H9 (cell line): Measurements from ENCODE around the gene LMO3. TPM values are rescaled to one million over a fixed set of nuclear protein-coding genes. Genes with fewer than 3 reads are reported as not detected.

Source experiments
- DNase-seq: peaks from one replicate; pipeline ENCODE4 v3.0.0-alpha.2; 2017
- H2AFZ ChIP-seq: one replicate; pipeline ENCODE4 v1.6.1; 2013; ENCODE audit warnings: mild to moderate bottlenecking, low read length, control low read depth, moderate library complexity
- H2AK5ac ChIP-seq: 2 replicates; pipeline ENCODE4 v1.6.1; 2013; ENCODE audit warnings: low read length, control low read depth, mixed read lengths; ENCODE audit not compliant: insufficient read length
- H2BK120ac ChIP-seq: one replicate; pipeline ENCODE4 v1.6.1; 2013; ENCODE audit warnings: low read depth, mild to moderate bottlenecking, low read length, control low read depth, inconsistent platforms; ENCODE audit not compliant: poor library complexity, severe bottlenecking
- H2BK12ac ChIP-seq: 2 replicates; pipeline ENCODE4 v1.6.1; 2013; ENCODE audit warnings: low read length, control low read depth, mixed read lengths, low read depth; ENCODE audit not compliant: insufficient read length
- H2BK15ac ChIP-seq: 2 replicates; pipeline ENCODE4 v1.6.1; 2013; ENCODE audit warnings: low read depth, low read length, control low read depth
- H2BK20ac ChIP-seq: one replicate; pipeline ENCODE4 v1.6.1; 2013; ENCODE audit warnings: low read depth, mild to moderate bottlenecking, low read length, control low read depth, inconsistent platforms; ENCODE audit not compliant: poor library complexity, severe bottlenecking
- H2BK5ac ChIP-seq: 2 replicates; pipeline ENCODE4 v1.6.1; 2013; ENCODE audit warnings: low read length, control low read depth, mixed read lengths; ENCODE audit not compliant: insufficient read length
- H3K14ac ChIP-seq: 2 replicates; pipeline ENCODE4 v1.6.1; 2013; ENCODE audit warnings: low read length, control low read depth; ENCODE audit not compliant: insufficient read depth
- H3K18ac ChIP-seq: 2 replicates; pipeline ENCODE4 v1.6.1; 2013; ENCODE audit warnings: low read depth, mild to moderate bottlenecking, mixed read lengths, low read length, control low read depth; ENCODE audit not compliant: insufficient read length
- H3K23ac ChIP-seq: 2 replicates; pipeline ENCODE4 v1.6.1; 2013; ENCODE audit warnings: low read length, control low read depth, mixed read lengths, low read depth; ENCODE audit not compliant: insufficient read length
- H3K23me2 ChIP-seq: 2 replicates; pipeline ENCODE4 v1.6.1; 2013; ENCODE audit warnings: low read depth, mild to moderate bottlenecking, mixed read lengths, low read length, control low read depth; ENCODE audit not compliant: insufficient read length, poor library complexity, severe bottlenecking
- H3K27ac ChIP-seq: 2 replicates; pipeline ENCODE4 v1.5.1; 2013; ENCODE audit warnings: low read length, control low read depth, mixed read lengths, low read depth; ENCODE audit not compliant: insufficient read length
- H3K27me3 ChIP-seq: 2 replicates; pipeline ENCODE4 v1.6.1; 2013; ENCODE audit warnings: low read length, control low read depth, inconsistent platforms; ENCODE audit not compliant: insufficient read depth
- H3K4ac ChIP-seq: 2 replicates; pipeline ENCODE4 v1.6.1; 2013; ENCODE audit warnings: low read depth, mild to moderate bottlenecking, control low read depth, inconsistent platforms, low read length, moderate library complexity
- H3K4me1 ChIP-seq: 2 replicates; pipeline ENCODE4 v1.6.1; 2013; ENCODE audit warnings: low read length, control low read depth, inconsistent platforms; ENCODE audit not compliant: insufficient read depth
- H3K4me2 ChIP-seq: 2 replicates; pipeline ENCODE4 v1.6.1; 2013; ENCODE audit warnings: low read length, control low read depth, mixed read lengths; ENCODE audit not compliant: insufficient read length, insufficient read depth
- H3K56ac ChIP-seq: 2 replicates; pipeline ENCODE4 v1.6.1; 2013; ENCODE audit warnings: low read depth, mild to moderate bottlenecking, mixed read lengths, low read length, control low read depth; ENCODE audit not compliant: insufficient read length
- H3K79me1 ChIP-seq: 2 replicates; pipeline ENCODE4 v1.6.1; 2013; ENCODE audit warnings: low read depth, mild to moderate bottlenecking, moderate library complexity, low read length, control low read depth, inconsistent platforms; ENCODE audit not compliant: insufficient read depth, poor library complexity, severe bottlenecking
- H3K79me2 ChIP-seq: 2 replicates; pipeline ENCODE4 v1.6.1; 2013; ENCODE audit warnings: low read length, control low read depth, inconsistent platforms; ENCODE audit not compliant: insufficient read depth
- H3K9ac ChIP-seq: 2 replicates; pipeline ENCODE4 v1.6.1; 2013; ENCODE audit warnings: low read length, control low read depth, mixed read lengths; ENCODE audit not compliant: insufficient read length; ENCODE audit errors: extremely low read depth
- H3K9me3 ChIP-seq: one replicate; pipeline ENCODE4 v1.6.1; 2013; ENCODE audit warnings: low read depth, low read length, inconsistent platforms; ENCODE audit not compliant: control insufficient read depth
- H3T11ph ChIP-seq: one replicate; pipeline ENCODE4 v1.6.1; 2013; ENCODE audit warnings: mild to moderate bottlenecking, low read length, control low read depth, inconsistent platforms
- H4K20me1 ChIP-seq: one replicate; pipeline ENCODE4 v1.6.1; 2013; ENCODE audit not compliant: control insufficient read depth, insufficient read length, insufficient read depth
- H4K5ac ChIP-seq: 2 replicates; pipeline ENCODE4 v1.6.1; 2013; ENCODE audit warnings: low read depth, mild to moderate bottlenecking, mixed read lengths, low read length, control low read depth; ENCODE audit not compliant: insufficient read length
- H4K8ac ChIP-seq: replicated peaks from 2 replicates; pipeline ENCODE4 v1.6.1; 2013; ENCODE audit warnings: low read length, control low read depth, mixed read lengths, low read depth; ENCODE audit not compliant: insufficient read length
- H4K91ac ChIP-seq: 2 replicates; pipeline ENCODE4 v1.6.1; 2013; ENCODE audit warnings: low read depth, mild to moderate bottlenecking, moderate library complexity, mixed read lengths, low read length, control low read depth; ENCODE audit not compliant: insufficient read length
- H3K27ac Mint-ChIP-seq, 3 experiments: 2 replicates in 2 of 3; 3 replicates in 1 of 3; pipeline ENCODE4 v1.8.0; 2020 to 2021; ENCODE audit warnings: mixed read lengths in 3 of 3, mild to moderate bottlenecking in 1 of 3, moderate library complexity in 1 of 3
- H3K27me3 Mint-ChIP-seq: 2 replicates; pipeline ENCODE4 v1.8.0; 2021; ENCODE audit warnings: low read depth, mild to moderate bottlenecking, moderate library complexity, mixed read lengths
- H3K36me3 Mint-ChIP-seq, 3 experiments: 2 replicates in 2 of 3; 3 replicates in 1 of 3; pipeline ENCODE4 v1.8.0; 2020 to 2021; ENCODE audit warnings: low read depth in 3 of 3, mixed read lengths in 3 of 3; ENCODE audit not compliant: insufficient read depth in 1 of 3
- H3K4me1 Mint-ChIP-seq, 2 experiments: 2 replicates each; pipeline ENCODE4 v1.8.0; 2020; ENCODE audit warnings: mixed read lengths in 2 of 2
- H3K4me3 Mint-ChIP-seq, 2 experiments: 2 replicates in 1 of 2; 3 replicates in 1 of 2; pipeline ENCODE4 v1.8.0; 2020 to 2021; ENCODE audit warnings: mild to moderate bottlenecking in 2 of 2, mixed read lengths in 2 of 2, moderate library complexity in 1 of 2
- H3K9me3 Mint-ChIP-seq, 2 experiments: 2 replicates in 1 of 2; 3 replicates in 1 of 2; pipeline ENCODE4 v1.8.0; 2020; ENCODE audit warnings: mild to moderate bottlenecking in 2 of 2, mixed read lengths in 2 of 2, moderate library complexity in 1 of 2
- CTCF ChIP-seq: fragments of 200-600 bp; sonication (generic); conservative IDR thresholded peaks from 3 replicates; pipeline ENCODE4 v1.8.0; 2021; ENCODE audit warnings: antibody characterized with exemption, mild to moderate bottlenecking
- WGBS: extraction: QIAGEN DNeasy Blood & Tissue Kit; methylation state at CpG from one replicate; pipeline ENCODE4 v1.1.7; 2013; ENCODE audit warnings: missing lambda C conversion rate, low lambda C conversion rate, mixed read lengths; ENCODE audit not compliant: insufficient read length; ENCODE audit errors: extremely low coverage; 5-methylcytosine and 5-hydroxymethylcytosine counted together
- total RNA-seq: library from RNA; stranded (reverse); gene quantifications from 2 replicates; pipeline ENCODE4 v1.2.1, GENCODE V29; 2021

The LMO3 gene
- total RNA-seq, 1 experiment from 2014 or later: not detected

DNA sequence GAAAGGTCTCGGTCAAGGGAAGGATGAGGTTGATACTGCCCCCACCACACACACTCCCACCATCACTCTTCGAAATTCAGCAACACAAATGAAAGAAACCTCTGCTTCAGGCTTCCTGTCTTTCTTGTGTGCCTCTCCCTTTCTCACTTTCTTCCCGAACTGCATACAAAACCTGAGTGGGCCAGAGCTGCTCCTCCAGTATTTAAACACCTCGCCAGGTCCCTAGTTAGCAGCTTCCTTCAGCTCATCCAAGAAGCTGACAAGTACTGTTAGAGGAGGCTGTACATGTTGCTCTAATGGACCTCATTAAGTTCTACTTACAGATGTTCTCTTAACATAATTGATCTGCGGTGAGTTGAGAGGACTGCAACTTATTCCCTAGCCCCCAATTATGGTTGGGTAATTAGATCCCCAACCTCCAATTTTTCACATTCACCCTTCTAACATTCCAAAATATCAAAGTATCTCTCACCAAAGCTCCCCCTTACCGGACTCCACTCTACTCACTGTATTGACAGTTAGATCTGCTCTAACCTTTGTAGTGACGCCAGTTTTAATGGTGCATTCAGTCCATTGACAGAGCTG, 4.1 kb upstream of the LMO3 start:
- peak overlapping the region in 1 of 2 experiments; percentile 72; a peak in 3 of 5 replicates for H3K4me3 Mint-ChIP-seq
- Histone ChIP-seq H3K23ac (no peak overlapping the region), H3K23me2 (peaks cover 20% of the 10 kb centered on the region), H4K8ac (no peak overlapping the region), H3K79me1 (no peaks in the 10 kb centered on the region), H3K27me3 (peaks cover 5% of the 10 kb centered on the region; the same call in 1 of the 2 replicates), H2BK15ac (no peak overlapping the region), H3T11ph (no peak overlapping the region), H3K9ac (no peak overlapping the region), H4K91ac (no peak overlapping the region), H3K18ac (no peak overlapping the region), H2BK120ac (no peak overlapping the region), H2BK12ac (no peak overlapping the region), H3K4me2 (peak overlapping the region; percentile 79), H3K4me1 (peaks cover 5% of the 10 kb centered on the region; the same call in 1 of the 2 replicates), H3K79me2 (no peaks in the 10 kb centered on the region), H4K20me1 (no peaks in the 10 kb centered on the region), H2AFZ (no peak overlapping the region), H3K14ac (no peak overlapping the region), H2AK5ac (no peak overlapping the region), H2BK5ac (no peak overlapping the region), H3K56ac (no peak overlapping the region), H3K27ac (no peak overlapping the region), H2BK20ac (no peak overlapping the region), H4K5ac (no peak overlapping the region), H3K9me3 (no peaks in the 10 kb centered on the region), H3K4ac (no peak overlapping the region)
- H3K27ac Mint-ChIP-seq: peak overlapping the region in 1 of 3 experiments; percentile 31; a peak in 1 of 7 replicates
- H3K4me1 Mint-ChIP-seq: peaks cover 50 to 63% of the 10 kb centered on the region in 2 experiments
- DNase-seq: no peak
- TF ChIP-seq CTCF: no peak
- peaks cover 61% of the 10 kb centered on the region for H3K27me3 Mint-ChIP-seq
- WGBS: 100% methylated on average over 1 of the region's 7 CpGs
- no peaks in the 10 kb centered on the region for H3K36me3 Mint-ChIP-seq
- H3K9me3 Mint-ChIP-seq: no peaks in the 10 kb centered on the region; a peak in 1 of 5 replicates
